Cardiac muscle cell (in vitro differentiated cells and primary cell): ENCODE results near the gene MT3. TPM values are rescaled to one million over a fixed set of nuclear protein-coding genes. Genes with fewer than 3 reads are reported as not detected.

ENCODE experiments used
- DNase-seq, 2 donors: peaks; one replicate each; pipeline versions ENCODE4 v3.0.0 to v3.0.0-alpha.2; 2010 to 2017; ENCODE audit warnings: low read depth in 1 of 2, low spot score in 1 of 2
- H3K27ac ChIP-seq: fragments of 200-600 bp; sonication (generic); 2 replicates; pipeline ENCODE4 v1.5.1; 2016
- H3K27me3 ChIP-seq: fragments of 200-600 bp; sonication (generic); 2 replicates; pipeline ENCODE4 v1.6.0; 2016; ENCODE audit warnings: control low read depth
- H3K36me3 ChIP-seq: fragments of 200-600 bp; sonication (generic); 2 replicates; pipeline ENCODE4 v1.5.1; 2016; ENCODE audit warnings: control low read depth
- H3K4me1 ChIP-seq: fragments of 200-600 bp; sonication (generic); 2 replicates; pipeline ENCODE4 v1.8.1; 2017; ENCODE audit warnings: low read depth, mild to moderate bottlenecking, mixed run types
- H3K4me3 ChIP-seq: fragments of 200-600 bp; sonication (generic); 2 replicates; pipeline ENCODE4 v1.5.1; 2016; ENCODE audit warnings: mild to moderate bottlenecking
- H3K9me3 ChIP-seq: fragments of 200-600 bp; sonication (generic); 2 replicates; pipeline ENCODE4 v1.5.1; 2017; ENCODE audit warnings: low read depth, mild to moderate bottlenecking, control low read depth
- polyA plus RNA-seq: library from polyadenylated mRNA; unstranded; fragments of >200 nt; fragmentation: Nextera tagmentation; extraction: Ambion mirVana; gene quantifications from 2 replicates; pipeline ENCODE4 v1.2.1, GENCODE V29; 2016
- total RNA-seq: library from RNA; depleted of rRNA; stranded (reverse); fragments of >200 nt; gene quantifications from 2 replicates; pipeline ENCODE4 v1.2.3, GENCODE V29; 2016
- TF ChIP-seq, protein P1 (sequence below): IDR thresholded peaks from 2 replicates; pipeline ENCODE4 v1.5.1; 2012; ENCODE audit warnings: low read depth, mild to moderate bottlenecking, low read length

Gene MT3
- total and polyA plus RNA-seq, 2 experiments from 2014 or later, result 1.0 TPM; not detected in 1

DNA sequence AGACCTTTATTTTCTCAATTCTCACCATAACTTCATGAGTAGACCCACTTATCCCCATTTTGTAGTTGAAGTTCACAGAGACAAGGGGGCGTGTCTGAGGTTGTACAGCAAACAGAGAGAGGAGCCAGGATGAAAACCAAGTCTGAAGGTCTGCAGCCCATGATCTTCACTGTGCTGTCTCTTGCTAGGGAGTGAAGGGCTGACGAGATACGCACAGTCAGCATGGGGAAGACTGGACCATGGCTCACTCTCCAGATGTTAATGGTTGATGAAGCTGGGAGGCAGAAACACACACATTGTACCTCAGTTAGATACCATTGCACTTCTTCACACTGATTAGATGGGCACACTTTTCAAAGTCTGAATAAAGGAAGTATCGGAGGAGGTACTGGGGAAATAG, 30.2 kb upstream of the MT3 start:
- no peaks in the 10 kb centered on the region for H3K9me3 ChIP-seq
- H3K27me3 ChIP-seq, result peaks cover 7% of the 10 kb centered on the region
- no peak overlapping the region for H3K4me3 ChIP-seq
- no peaks in the 10 kb centered on the region for H3K4me1 ChIP-seq
- no peak overlapping the region for H3K27ac ChIP-seq
- TF ChIP-seq, protein P1, sequence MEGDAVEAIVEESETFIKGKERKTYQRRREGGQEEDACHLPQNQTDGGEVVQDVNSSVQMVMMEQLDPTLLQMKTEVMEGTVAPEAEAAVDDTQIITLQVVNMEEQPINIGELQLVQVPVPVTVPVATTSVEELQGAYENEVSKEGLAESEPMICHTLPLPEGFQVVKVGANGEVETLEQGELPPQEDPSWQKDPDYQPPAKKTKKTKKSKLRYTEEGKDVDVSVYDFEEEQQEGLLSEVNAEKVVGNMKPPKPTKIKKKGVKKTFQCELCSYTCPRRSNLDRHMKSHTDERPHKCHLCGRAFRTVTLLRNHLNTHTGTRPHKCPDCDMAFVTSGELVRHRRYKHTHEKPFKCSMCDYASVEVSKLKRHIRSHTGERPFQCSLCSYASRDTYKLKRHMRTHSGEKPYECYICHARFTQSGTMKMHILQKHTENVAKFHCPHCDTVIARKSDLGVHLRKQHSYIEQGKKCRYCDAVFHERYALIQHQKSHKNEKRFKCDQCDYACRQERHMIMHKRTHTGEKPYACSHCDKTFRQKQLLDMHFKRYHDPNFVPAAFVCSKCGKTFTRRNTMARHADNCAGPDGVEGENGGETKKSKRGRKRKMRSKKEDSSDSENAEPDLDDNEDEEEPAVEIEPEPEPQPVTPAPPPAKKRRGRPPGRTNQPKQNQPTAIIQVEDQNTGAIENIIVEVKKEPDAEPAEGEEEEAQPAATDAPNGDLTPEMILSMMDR, result no peak
- no peak for DNase-seq
- H3K36me3 ChIP-seq, result no peaks in the 10 kb centered on the region

DNA sequence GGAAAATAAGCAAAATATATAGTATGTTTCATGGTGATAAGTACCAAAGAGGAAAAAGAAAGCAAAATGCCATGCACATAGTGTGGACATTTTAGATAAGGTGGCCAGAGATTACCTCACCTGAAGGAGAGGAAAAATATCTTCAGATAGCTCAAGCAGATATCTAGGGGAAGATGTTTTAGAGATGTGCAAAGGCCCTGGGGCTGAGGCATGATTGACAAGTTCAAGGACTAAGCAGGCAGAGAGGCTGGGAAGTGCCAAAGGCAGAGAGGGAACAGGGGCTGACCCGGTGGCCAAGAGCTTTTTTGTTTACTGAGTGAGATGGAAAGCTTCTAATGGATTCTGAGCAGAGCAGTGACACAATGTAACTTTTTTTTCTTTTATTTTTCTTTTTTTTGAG, 28.9 kb upstream of the MT3 start:
- Histone ChIP-seq H3K9me3 (no peaks in the 10 kb centered on the region), H3K36me3 (no peaks in the 10 kb centered on the region), H3K27ac (no peak overlapping the region), H3K27me3 (peaks cover 13% of the 10 kb centered on the region), H3K4me3 (no peak overlapping the region), H3K4me1 (no peaks in the 10 kb centered on the region)
- TF ChIP-seq, protein P1, result no peak
- no peak for DNase-seq

DNA sequence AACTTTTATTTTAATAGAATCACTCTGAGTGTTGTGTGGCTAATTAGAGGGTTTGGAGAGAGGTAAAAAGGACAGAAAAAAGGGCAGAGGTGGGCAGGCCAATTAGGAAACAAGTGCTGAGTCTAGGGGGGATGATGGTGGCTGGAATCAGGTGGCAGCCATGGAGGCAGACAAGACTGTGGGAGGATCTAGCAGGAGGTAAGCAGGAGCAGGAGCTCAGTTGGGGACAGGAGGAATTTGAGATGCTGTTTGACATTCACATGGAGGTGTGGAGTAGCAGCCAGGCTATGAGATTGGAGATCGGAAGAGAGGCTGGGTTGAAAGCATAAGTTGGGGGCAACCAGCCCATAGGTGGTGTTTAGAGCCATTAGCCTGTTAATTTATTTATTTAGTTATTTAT, 28.2 kb upstream of the MT3 start:
- Histone ChIP-seq H3K36me3 (no peaks in the 10 kb centered on the region), H3K9me3 (no peaks in the 10 kb centered on the region), H3K4me3 (no peak overlapping the region), H3K27me3 (peaks cover 9% of the 10 kb centered on the region), H3K4me1 (no peaks in the 10 kb centered on the region), H3K27ac (no peak overlapping the region)
- TF ChIP-seq, protein P1, result no peak
- DNase-seq, result no peak

DNA sequence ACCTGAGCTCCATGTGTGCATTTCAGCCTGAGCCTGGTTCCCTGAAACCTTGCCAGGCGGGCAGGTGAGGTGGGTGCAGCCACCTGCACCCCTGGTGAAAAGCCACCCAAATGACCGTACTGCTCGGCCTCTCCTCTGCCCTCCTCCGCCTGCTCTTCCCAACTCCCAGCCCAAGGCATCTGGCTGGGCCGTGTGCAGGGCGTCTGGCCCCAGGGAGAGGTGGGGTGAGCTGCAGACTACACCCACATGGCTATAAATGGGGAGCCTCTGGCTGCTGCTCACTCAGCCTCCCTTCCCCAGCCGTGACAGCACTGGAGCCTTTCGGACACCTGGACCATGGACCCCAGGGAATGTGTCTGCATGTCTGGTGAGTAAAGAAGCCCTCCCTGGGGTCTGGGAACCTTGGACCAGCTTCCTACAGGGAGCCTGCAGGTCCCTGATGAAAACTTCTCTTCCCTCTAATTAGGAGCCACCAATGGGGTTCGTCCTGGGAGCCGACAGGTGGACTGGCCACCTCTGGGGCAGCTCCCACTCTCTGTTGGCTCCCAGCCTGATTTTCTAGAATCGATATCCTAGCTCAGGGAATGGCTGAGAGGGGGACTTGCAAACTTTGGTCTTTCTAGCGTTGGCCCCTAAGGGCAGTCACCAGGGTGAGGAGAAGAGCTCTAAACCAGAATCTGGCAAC, 24.4 kb upstream of the MT3 start, which contains the start of gene MT4:
TSS of gene MT4 (plus strand) at position 281 of the 685 bp plus-strand sequence. CDS start at position 337, 56 bp downstream.
- TF ChIP-seq, protein P1, result no peak
- H3K27me3 ChIP-seq, result peaks cover 19% of the 10 kb centered on the region
- no peak within 1 kb of the TSS for H3K4me3 ChIP-seq
- no peaks in the 10 kb centered on the region for H3K4me1 ChIP-seq
- H3K36me3 ChIP-seq, result no peaks in the 10 kb centered on the region
- H3K27ac ChIP-seq, result no peak within 1 kb of the TSS
- DNase-seq, result no peak
- H3K9me3 ChIP-seq, result no peaks in the 10 kb centered on the region

DNA sequence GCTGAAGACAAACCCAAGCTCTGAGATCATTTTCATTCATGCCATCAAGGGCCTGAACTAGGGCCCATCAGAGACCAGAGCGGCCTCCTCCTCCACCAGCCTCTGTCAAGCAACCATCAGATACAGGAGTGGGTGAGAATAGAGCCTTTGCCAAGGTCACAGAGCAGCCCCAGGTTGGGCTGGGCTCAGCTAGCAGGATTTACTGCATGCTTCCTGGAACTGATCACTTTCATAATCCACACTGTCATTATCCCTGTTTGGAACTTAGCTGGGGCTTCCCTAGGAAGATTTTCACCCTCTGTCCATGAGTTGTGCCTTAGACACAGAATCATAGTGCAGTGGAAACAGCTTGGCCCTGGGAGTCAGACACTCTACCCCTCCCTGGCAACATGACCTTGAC, 19.4 kb upstream of the MT3 start:
- Histone ChIP-seq H3K27ac (no peak overlapping the region), H3K27me3 (peaks cover 10% of the 10 kb centered on the region), H3K4me3 (no peak overlapping the region), H3K4me1 (no peaks in the 10 kb centered on the region), H3K36me3 (no peaks in the 10 kb centered on the region), H3K9me3 (no peaks in the 10 kb centered on the region)
- TF ChIP-seq, protein P1, result no peak
- DNase-seq, result no peak
